Endothelial cell of umbilical vein (primary cell): ENCODE measurements around the gene KCNH1.

Source experiments
- CTCF ChIP-seq, 2 donors: IDR thresholded peaks; 1 replicate in 1 of 2; 2 replicates in 1 of 2; pipeline ENCODE4 v1.5.1; 2011; ENCODE audit warnings: low read length in 2 of 2, mild to moderate bottlenecking in 2 of 2, moderate library complexity in 2 of 2, control low read depth in 1 of 2, inconsistent platforms in 1 of 2, low read depth in 1 of 2; ENCODE audit not compliant: insufficient read depth in 1 of 2; ENCODE audit errors: extremely low read depth in 1 of 2
- EZH2 ChIP-seq: IDR thresholded peaks from 2 replicates; pipeline ENCODE4 v1.6.1; 2012; ENCODE audit warnings: borderline replicate concordance, low read depth, mild to moderate bottlenecking, moderate library complexity, low read length, inconsistent platforms; ENCODE audit not compliant: severe bottlenecking
- FOS ChIP-seq: IDR thresholded peaks from 2 replicates; pipeline ENCODE4 v1.6.1; 2011; ENCODE audit warnings: mild to moderate bottlenecking, low read length, moderate library complexity, borderline replicate concordance; ENCODE audit not compliant: insufficient read depth
- GATA2 ChIP-seq: IDR thresholded peaks from 2 replicates; pipeline ENCODE4 v1.7.0; 2011; ENCODE audit warnings: low read depth, mild to moderate bottlenecking, moderate library complexity, mixed read lengths, low read length; ENCODE audit not compliant: insufficient read length, insufficient read depth
- JUN ChIP-seq: IDR thresholded peaks from 2 replicates; pipeline ENCODE4 v1.6.1; 2011; ENCODE audit warnings: borderline replicate concordance, low read depth; ENCODE audit not compliant: insufficient read length, insufficient read depth
- MAX ChIP-seq: IDR thresholded peaks from 2 replicates; pipeline ENCODE4 v1.6.1; 2011; ENCODE audit not compliant: insufficient read depth, insufficient read length
- MYC ChIP-seq: IDR thresholded peaks from one replicate; pipeline ENCODE4 v1.6.1; 2011; ENCODE audit warnings: mild to moderate bottlenecking, low read depth, low read length
- POLR2A ChIP-seq: IDR thresholded peaks from 2 replicates; pipeline ENCODE4 v1.6.1; 2012; ENCODE audit warnings: low read depth, mild to moderate bottlenecking, control low read depth, low read length
- POLR2AphosphoS5 ChIP-seq: IDR thresholded peaks from 2 replicates; pipeline ENCODE4 v1.6.1; 2012; ENCODE audit warnings: low read depth, mild to moderate bottlenecking, control low read depth, low read length, moderate library complexity; ENCODE audit not compliant: insufficient read depth

- TF ChIP-seq POLR2A (no peak), POLR2AphosphoS5 (no peak), JUN (no peak), CTCF (IDR thresholded peaks at IDR 0.05; ENCODE audit: extremely low read depth in 1 of 2, insufficient read depth in 1 of 2, low read depth in 1 of 2, low read length in 2 of 2) (no peak), GATA2 (no peak), EZH2 (no peak), MAX (no peak), MYC (no peak), FOS (no peak)
These were observed 411.4 kb downstream of the KCNH1 start for GRCh38 chr1:210722410-210723081.
